Neural progenitor cell (in vitro differentiated cells): ENCODE measurements around the gene TRIP12.
"Not testable (repeated sequence)": the region's sequence is repeated elsewhere in the genome, so short reads cannot be mapped to it uniquely, and the experiment has no call there.

Source experiments
- EZH2 ChIP-seq: fragments of 200-600 bp; sonication (generic); IDR thresholded peaks from 2 replicates; pipeline ENCODE4 v1.6.1; 2017; ENCODE audit warnings: antibody characterized with exemption, mild to moderate bottlenecking, moderate library complexity
- EZH2phosphoT487 ChIP-seq: fragments of 200-600 bp; sonication (generic); IDR thresholded peaks from 2 replicates; pipeline ENCODE4 v1.6.1; 2017; ENCODE audit warnings: antibody characterized with exemption
- TF ChIP-seq, protein P1 (sequence below): fragments of 200-600 bp; sonication (generic); IDR thresholded peaks from 2 replicates; pipeline ENCODE4 v1.5.1; 2017; ENCODE audit warnings: antibody characterized with exemption, mild to moderate bottlenecking

DNA sequence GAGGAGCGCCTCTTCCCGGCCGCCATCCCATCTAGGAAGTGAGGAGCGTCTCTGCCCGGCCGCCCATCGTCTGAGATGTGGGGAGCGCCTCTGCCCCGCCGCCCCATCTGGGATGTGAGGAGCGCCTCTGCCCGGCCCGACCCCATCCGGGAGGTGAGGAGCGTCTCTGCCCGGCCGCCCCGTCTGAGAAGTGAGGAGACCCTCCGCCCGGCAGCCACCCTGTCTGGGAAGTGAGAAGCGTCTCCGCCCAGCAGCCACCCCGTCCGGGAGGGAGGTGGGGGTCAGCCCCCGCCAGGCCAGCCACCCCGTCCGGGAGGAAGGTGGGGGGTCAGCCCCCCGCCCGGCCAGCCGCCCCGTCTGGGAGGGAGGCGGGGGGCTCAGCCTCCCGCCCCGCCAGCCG lies 179.1 kb downstream of the TRIP12 start:
- not testable (repeated sequence) for TF ChIP-seq EZH2phosphoT487, EZH2
- TF ChIP-seq, protein P1, sequence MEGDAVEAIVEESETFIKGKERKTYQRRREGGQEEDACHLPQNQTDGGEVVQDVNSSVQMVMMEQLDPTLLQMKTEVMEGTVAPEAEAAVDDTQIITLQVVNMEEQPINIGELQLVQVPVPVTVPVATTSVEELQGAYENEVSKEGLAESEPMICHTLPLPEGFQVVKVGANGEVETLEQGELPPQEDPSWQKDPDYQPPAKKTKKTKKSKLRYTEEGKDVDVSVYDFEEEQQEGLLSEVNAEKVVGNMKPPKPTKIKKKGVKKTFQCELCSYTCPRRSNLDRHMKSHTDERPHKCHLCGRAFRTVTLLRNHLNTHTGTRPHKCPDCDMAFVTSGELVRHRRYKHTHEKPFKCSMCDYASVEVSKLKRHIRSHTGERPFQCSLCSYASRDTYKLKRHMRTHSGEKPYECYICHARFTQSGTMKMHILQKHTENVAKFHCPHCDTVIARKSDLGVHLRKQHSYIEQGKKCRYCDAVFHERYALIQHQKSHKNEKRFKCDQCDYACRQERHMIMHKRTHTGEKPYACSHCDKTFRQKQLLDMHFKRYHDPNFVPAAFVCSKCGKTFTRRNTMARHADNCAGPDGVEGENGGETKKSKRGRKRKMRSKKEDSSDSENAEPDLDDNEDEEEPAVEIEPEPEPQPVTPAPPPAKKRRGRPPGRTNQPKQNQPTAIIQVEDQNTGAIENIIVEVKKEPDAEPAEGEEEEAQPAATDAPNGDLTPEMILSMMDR, result not testable (repeated sequence)
